ENCODE measurements around the gene MOB3C. TPM values are rescaled to one million over a fixed set of nuclear protein-coding genes. Genes with fewer than 3 reads are reported as not detected.
A peak's percentile ranks its signal among the peaks of the same experiment; 100 is the strongest.

MOB3C gene
- total RNA-seq, 4 donors from 2014 or later: 15.1 to 22.3 (median 17.1) TPM

- H3K36me3 ChIP-seq: peaks cover 0 to 72% (median 0%) of the 10 kb centered on the region in 3 donors
- WGBS, 2 donors: 25 to 29% methylated on average over 2 of the region's 2 CpGs
- no peak for DNase-seq (ENCODE audit: low spot score in 2 of 2)
- H3K27me3 ChIP-seq: no peaks in the 10 kb centered on the region
- TF ChIP-seq EP300 (IDR thresholded peaks at IDR 0.05) (no peak), CTCF (IDR thresholded peaks at IDR 0.05) (no peak), POLR2A (IDR thresholded peaks at IDR 0.05) (no peak)
- H3K4me1 ChIP-seq: peaks cover 0 to 5% (median 0%) of the 10 kb centered on the region in 4 donors
- no peaks in the 10 kb centered on the region for H3K9me3 ChIP-seq
- no peak overlapping the region for H3K4me3 ChIP-seq
- H3K27ac ChIP-seq: peak overlapping the region in 1 of 4 donors; percentile 46
Observed at GRCh38 chr1:46637444-46638083, 21.0 kb upstream of the MOB3C start.

- Histone ChIP-seq H3K4me3 (no peak overlapping the region), H3K9me3 (no peaks in the 10 kb centered on the region), H3K4me1 (peaks cover 0 to 4% (median 0%) of the 10 kb centered on the region in 4 donors), H3K27ac (no peak overlapping the region), H3K27me3 (no peaks in the 10 kb centered on the region), H3K36me3 (peaks cover 0 to 82% (median 0%) of the 10 kb centered on the region in 3 donors)
- TF ChIP-seq CTCF (IDR thresholded peaks at IDR 0.05) (no peak), POLR2A (IDR thresholded peaks at IDR 0.05) (no peak), EP300 (IDR thresholded peaks at IDR 0.05) (no peak)
- DNase-seq (ENCODE audit: low spot score in 2 of 2): no peak
- WGBS, 2 donors: 90 to 93% methylated on average over 2 of the region's 2 CpGs
Observed at GRCh38 chr1:46635205-46635604, 18.6 kb upstream of the MOB3C start.

GRCh38 chr1:46630719-46631118 is 14.1 kb upstream of the MOB3C start:
- Histone ChIP-seq H3K27me3 (no peaks in the 10 kb centered on the region), H3K36me3 (peaks cover 0 to 68% (median 0%) of the 10 kb centered on the region in 3 donors), H3K4me3 (no peak overlapping the region), H3K27ac (no peak overlapping the region), H3K9me3 (no peaks in the 10 kb centered on the region), H3K4me1 (no peaks in the 10 kb centered on the region)
- WGBS, 2 donors: 71 to 80% methylated on average over 2 of the region's 2 CpGs
- no peak for DNase-seq (ENCODE audit: low spot score in 2 of 2)
- TF ChIP-seq POLR2A (IDR thresholded peaks at IDR 0.05): no peak
- TF ChIP-seq EP300 (IDR thresholded peaks at IDR 0.05): no peak
- no peak for TF ChIP-seq CTCF (IDR thresholded peaks at IDR 0.05)

- Histone ChIP-seq H3K27me3 (no peaks in the 10 kb centered on the region), H3K4me3 (no peak overlapping the region), H3K9me3 (no peaks in the 10 kb centered on the region), H3K27ac (no peak overlapping the region), H3K36me3 (peaks cover 0 to 8% (median 0%) of the 10 kb centered on the region in 3 donors), H3K4me1 (peaks cover 0 to 5% (median 0%) of the 10 kb centered on the region in 4 donors)
- no peak for DNase-seq (ENCODE audit: low spot score in 2 of 2)
- WGBS, 2 donors: 36 to 61% methylated on average over 4 of the region's 4 CpGs
- TF ChIP-seq POLR2A (IDR thresholded peaks at IDR 0.05) (no peak), CTCF (IDR thresholded peaks at IDR 0.05) (no peak), EP300 (IDR thresholded peaks at IDR 0.05) (no peak)
Observed at GRCh38 chr1:46623743-46624644, 7.4 kb upstream of the MOB3C start.

GRCh38 chr1:46622344-46622743 is 5.7 kb upstream of the MOB3C start:
- H3K36me3 ChIP-seq: no peaks in the 10 kb centered on the region
- peaks cover 0 to 7% (median 0%) of the 10 kb centered on the region in 4 donors for H3K4me1 ChIP-seq
- no peak overlapping the region for H3K27ac ChIP-seq
- TF ChIP-seq CTCF (IDR thresholded peaks at IDR 0.05): peak in 2 of 5 experiments; percentile 27 to 30
- TF ChIP-seq POLR2A (IDR thresholded peaks at IDR 0.05): no peak
- H3K9me3 ChIP-seq: no peaks in the 10 kb centered on the region
- no peak overlapping the region for H3K4me3 ChIP-seq
- H3K27me3 ChIP-seq: no peaks in the 10 kb centered on the region
- WGBS, 2 donors: 53 to 57% methylated on average over 3 of the region's 3 CpGs
- DNase-seq (ENCODE audit: low spot score in 2 of 2): no peak

All from tibial nerve (tissue), 4 donors.